ENCODE measurements around the gene VILL. TPM values are rescaled to one million over a fixed set of nuclear protein-coding genes. Genes with fewer than 3 reads are reported as not detected.

The VILL gene
- total RNA-seq, 1 donor from 2014 or later = 121 TPM

GRCh38 chr3:38054499-38055001, 64.0 kb downstream of the VILL start:
- no peak for FAIRE-seq
- no peak overlapping the region for H3K4me3 ChIP-seq (ENCODE audit: low read depth, low read length)
- TF ChIP-seq CTCF (IDR thresholded peaks at IDR 0.05; ENCODE audit: insufficient read depth, low read length, severe bottlenecking) = no peak
- no peak for DNase-seq (ENCODE audit: low read depth)
- H3K36me3 ChIP-seq (ENCODE audit: control insufficient read depth, insufficient read depth, low read length) = no peaks in the 10 kb centered on the region
- H3K27me3 ChIP-seq (ENCODE audit: control insufficient read depth, insufficient read depth, low read length) = no peaks in the 10 kb centered on the region

Other genes with a start within 250 kb of the VILL start
- gene CTDSPL, start 128.9 kb upstream of the VILL start, total RNA-seq = 50.4 and 80.6 TPM in 2 replicates
- 24.2 and 45.7 TPM in 2 replicates for gene PLCD1, start 38.9 kb downstream of the VILL start, total RNA-seq
- gene DLEC1, start 48.4 kb downstream of the VILL start, total RNA-seq = 0.26 TPM in 2 replicates
- gene ACAA1, start 146.3 kb downstream of the VILL start, total RNA-seq = 54.2 and 82.2 TPM in 2 replicates
- gene MYD88, start 147.9 kb downstream of the VILL start, total RNA-seq = 14.7 and 21.5 TPM in 2 replicates
- gene OXSR1, start 174.8 kb downstream of the VILL start, total RNA-seq = 95.3 and 121 TPM in 2 replicates

Data from bronchial epithelial cell (primary cell).